ENCODE results near the gene RASA3.

RASA3 gene

DNA sequence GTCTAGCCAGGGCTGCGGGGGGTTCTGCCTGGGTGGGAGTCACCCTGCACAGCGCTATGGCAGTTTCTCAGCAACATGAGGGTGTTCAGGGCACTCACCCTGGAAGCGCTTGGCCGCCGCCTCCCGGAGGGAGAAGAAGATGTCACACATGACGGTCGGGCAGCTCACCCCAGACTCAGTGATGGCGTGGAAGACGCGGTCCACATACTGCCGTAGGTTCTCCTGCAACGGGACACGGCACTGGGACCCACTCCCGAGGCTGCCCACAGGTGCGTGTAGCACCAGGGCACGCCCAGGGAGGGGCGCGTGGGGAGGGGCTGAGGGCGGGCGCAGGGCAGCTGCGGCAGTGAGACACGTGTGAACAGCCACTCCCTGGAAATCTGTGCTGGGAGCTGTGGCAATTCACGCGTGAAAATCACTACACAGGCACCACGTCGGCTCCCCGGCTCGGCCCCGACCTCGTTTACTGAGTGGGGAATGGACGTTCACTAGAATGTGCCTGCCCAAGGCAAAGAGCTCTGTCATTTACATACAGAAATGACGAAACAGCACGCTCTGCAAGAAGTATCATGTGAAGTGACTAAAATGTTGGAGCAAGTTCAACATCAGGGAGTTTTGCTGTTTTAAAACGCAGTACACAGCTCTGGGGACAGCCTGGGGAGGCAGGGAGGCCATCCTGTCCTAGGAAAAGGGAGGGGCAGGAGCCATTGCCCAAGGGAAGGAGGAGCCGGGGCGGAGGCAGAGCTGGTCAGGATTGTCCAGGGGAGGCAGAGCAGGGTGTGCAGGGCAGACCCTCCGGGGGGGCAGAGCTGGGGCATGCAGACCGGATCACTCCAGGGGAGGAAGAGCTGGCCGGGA is 117.1 kb downstream of the RASA3 start:
- Histone ChIP-seq H3K27me3 (ENCODE audit: insufficient read depth, poor library complexity, severe bottlenecking) (no peaks in the 10 kb centered on the region), H3K36me3 (ENCODE audit: low read depth) (peaks cover 4% of the 10 kb centered on the region; the same call in 1 of the 2 replicates), H3K4me3 (ENCODE audit: severe bottlenecking) (no peak overlapping the region), H3K9me3 (ENCODE audit: severe bottlenecking) (no peaks in the 10 kb centered on the region), H3K4me1 (ENCODE audit: insufficient read depth, poor library complexity, severe bottlenecking) (peaks cover 6% of the 10 kb centered on the region), H3K27ac (ENCODE audit: poor library complexity, severe bottlenecking) (peak overlapping the region; percentile 9)
- DNase-seq (ENCODE audit: low spot score), result no peak
- TF ChIP-seq, protein P1, sequence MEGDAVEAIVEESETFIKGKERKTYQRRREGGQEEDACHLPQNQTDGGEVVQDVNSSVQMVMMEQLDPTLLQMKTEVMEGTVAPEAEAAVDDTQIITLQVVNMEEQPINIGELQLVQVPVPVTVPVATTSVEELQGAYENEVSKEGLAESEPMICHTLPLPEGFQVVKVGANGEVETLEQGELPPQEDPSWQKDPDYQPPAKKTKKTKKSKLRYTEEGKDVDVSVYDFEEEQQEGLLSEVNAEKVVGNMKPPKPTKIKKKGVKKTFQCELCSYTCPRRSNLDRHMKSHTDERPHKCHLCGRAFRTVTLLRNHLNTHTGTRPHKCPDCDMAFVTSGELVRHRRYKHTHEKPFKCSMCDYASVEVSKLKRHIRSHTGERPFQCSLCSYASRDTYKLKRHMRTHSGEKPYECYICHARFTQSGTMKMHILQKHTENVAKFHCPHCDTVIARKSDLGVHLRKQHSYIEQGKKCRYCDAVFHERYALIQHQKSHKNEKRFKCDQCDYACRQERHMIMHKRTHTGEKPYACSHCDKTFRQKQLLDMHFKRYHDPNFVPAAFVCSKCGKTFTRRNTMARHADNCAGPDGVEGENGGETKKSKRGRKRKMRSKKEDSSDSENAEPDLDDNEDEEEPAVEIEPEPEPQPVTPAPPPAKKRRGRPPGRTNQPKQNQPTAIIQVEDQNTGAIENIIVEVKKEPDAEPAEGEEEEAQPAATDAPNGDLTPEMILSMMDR (IDR thresholded peaks at IDR 0.05; ENCODE audit: poor library complexity, severe bottlenecking), result no peak
- ATAC-seq (ENCODE audit: low read depth), result peak; percentile 80

DNA sequence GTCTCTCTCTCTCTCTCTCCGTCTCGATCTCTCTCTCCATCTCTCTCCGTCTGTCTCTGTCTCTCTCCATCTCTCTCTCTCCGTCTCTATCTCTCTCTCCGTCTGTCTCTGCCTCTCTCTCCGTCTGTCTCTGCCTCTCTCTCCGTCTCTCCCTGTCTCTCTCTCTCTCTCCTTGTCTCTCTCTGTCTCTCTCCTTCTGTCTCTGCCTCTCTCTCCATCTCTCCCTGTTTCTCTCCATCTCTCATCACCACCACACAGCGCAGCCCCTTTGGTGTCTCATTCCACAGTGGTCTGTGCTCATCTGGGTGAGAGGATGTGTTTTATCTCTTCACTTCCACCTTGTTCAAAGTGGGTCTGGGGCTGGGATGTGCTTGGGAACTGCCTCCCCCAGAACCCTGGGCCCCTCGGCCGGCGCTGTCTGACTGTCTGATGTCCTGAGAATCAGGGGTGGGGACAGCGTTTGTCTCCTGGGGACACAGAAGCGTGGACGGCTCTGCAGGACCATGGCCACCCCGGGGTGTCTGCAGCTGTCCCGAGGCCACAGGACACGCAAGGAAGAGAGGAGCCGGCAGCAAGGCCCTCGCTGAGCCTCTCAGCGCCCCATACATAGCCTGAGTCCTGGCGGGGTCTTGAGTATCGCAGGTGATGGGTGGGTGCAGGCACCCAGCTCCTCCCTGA is 118.3 kb downstream of the RASA3 start:
- Histone ChIP-seq H3K4me3 (ENCODE audit: severe bottlenecking) (no peak overlapping the region), H3K27me3 (ENCODE audit: insufficient read depth, poor library complexity, severe bottlenecking) (no peaks in the 10 kb centered on the region), H3K9me3 (ENCODE audit: severe bottlenecking) (no peaks in the 10 kb centered on the region), H3K4me1 (ENCODE audit: insufficient read depth, poor library complexity, severe bottlenecking) (peaks cover 6% of the 10 kb centered on the region), H3K36me3 (ENCODE audit: low read depth) (peaks cover 16% of the 10 kb centered on the region), H3K27ac (ENCODE audit: poor library complexity, severe bottlenecking) (no peak overlapping the region)
- TF ChIP-seq, protein P1 (IDR thresholded peaks at IDR 0.05; ENCODE audit: poor library complexity, severe bottlenecking), result no peak
- no peak for ATAC-seq (ENCODE audit: low read depth)
- no peak for DNase-seq (ENCODE audit: low spot score)

DNA sequence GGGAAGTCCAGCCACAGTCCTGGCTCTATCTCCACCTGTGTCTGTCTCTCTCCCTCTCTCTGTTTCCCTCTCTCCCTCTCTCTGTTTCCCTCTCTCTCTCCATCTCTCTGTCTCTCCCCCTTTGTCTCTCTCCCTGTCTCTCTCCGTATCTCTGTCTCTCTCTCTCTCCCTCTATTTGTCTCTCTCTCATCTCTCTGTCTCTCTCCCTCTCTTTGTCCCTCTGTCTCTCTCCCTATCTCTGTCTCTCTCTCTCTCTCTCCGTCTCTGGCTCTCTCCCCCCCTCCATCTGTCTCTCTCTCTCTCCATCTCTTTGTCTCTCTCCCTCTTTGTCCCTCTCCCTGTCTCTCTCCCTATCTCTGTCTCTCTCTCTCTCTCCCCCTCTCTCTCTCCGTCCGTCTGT is 119.1 kb downstream of the RASA3 start:
- H3K4me1 ChIP-seq (ENCODE audit: insufficient read depth, poor library complexity, severe bottlenecking), result peaks cover 6% of the 10 kb centered on the region
- ATAC-seq (ENCODE audit: low read depth) (no peak), DNase-seq (ENCODE audit: low spot score) (no peak)
- H3K4me3 ChIP-seq (ENCODE audit: severe bottlenecking), result no peak overlapping the region
- TF ChIP-seq, protein P1 (IDR thresholded peaks at IDR 0.05; ENCODE audit: poor library complexity, severe bottlenecking), result no peak
- peaks cover 18% of the 10 kb centered on the region for H3K36me3 ChIP-seq (ENCODE audit: low read depth)
- no peaks in the 10 kb centered on the region for H3K27me3 ChIP-seq (ENCODE audit: insufficient read depth, poor library complexity, severe bottlenecking)
- no peak overlapping the region for H3K27ac ChIP-seq (ENCODE audit: poor library complexity, severe bottlenecking)
- no peaks in the 10 kb centered on the region for H3K9me3 ChIP-seq (ENCODE audit: severe bottlenecking)

DNA sequence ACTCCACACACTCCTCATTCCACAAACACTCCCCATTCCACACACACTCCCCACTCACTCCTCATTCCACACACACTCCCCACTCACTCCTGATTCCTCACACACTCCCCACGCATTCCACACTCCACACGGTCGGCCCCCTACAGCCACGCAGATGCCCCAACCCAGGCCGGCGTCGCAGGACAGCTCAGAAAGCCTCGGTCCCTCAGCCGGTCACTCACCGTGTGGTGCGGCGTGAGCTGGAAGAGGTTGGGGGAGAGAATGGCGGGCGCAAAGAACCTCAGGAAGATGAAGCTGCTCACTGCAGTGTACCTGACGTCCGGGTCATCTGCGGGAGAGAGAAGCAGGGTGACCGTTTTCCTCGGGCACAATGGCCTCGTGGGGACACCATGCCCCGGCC is 119.5 kb downstream of the RASA3 start:
- ATAC-seq (ENCODE audit: low read depth) (no peak), DNase-seq (ENCODE audit: low spot score) (no peak)
- Histone ChIP-seq H3K4me1 (ENCODE audit: insufficient read depth, poor library complexity, severe bottlenecking) (peaks cover 6% of the 10 kb centered on the region), H3K27me3 (ENCODE audit: insufficient read depth, poor library complexity, severe bottlenecking) (no peaks in the 10 kb centered on the region), H3K36me3 (ENCODE audit: low read depth) (peaks cover 18% of the 10 kb centered on the region), H3K9me3 (ENCODE audit: severe bottlenecking) (no peaks in the 10 kb centered on the region), H3K4me3 (ENCODE audit: severe bottlenecking) (no peak overlapping the region), H3K27ac (ENCODE audit: poor library complexity, severe bottlenecking) (no peak overlapping the region)
- TF ChIP-seq, protein P1 (IDR thresholded peaks at IDR 0.05; ENCODE audit: poor library complexity, severe bottlenecking), result no peak

Measured in RWPE2 (cell line).